SK-MEL-5 (cell line): ENCODE data around the gene PDIK1L. TPM values are rescaled to one million over a fixed set of nuclear protein-coding genes. Genes with fewer than 3 reads are reported as not detected.
A peak's percentile ranks its signal among the peaks of the same experiment; 100 is the strongest.
"Not testable (repeated sequence)": the region's sequence is repeated elsewhere in the genome, so short reads cannot be mapped to it uniquely, and the experiment has no call there.

Source experiments
- DNase-seq: peaks from one replicate; pipeline ENCODE4 v3.0.0-alpha.2; 2016; ENCODE audit warnings: low read depth, low spot score
- in situ Hi-C: cut with HindIII; loops from 2 replicates; pipeline ENCODE4 v1.10.0; 2016; ENCODE audit warnings: low sequenced_read_pairs, high pct_unique_total_duplicates, low pct_unique_long_range_greater_than_20kb
- total RNA-seq: library from RNA; depleted of rRNA; stranded (reverse); fragments of >200 nt; shearing (Covaris generic); gene quantifications from 2 replicates; pipeline ENCODE4 v1.2.3, GENCODE V29; 2014

PDIK1L gene
- total RNA-seq, 1 experiment from 2014 or later: 6.4 TPM

DNA sequence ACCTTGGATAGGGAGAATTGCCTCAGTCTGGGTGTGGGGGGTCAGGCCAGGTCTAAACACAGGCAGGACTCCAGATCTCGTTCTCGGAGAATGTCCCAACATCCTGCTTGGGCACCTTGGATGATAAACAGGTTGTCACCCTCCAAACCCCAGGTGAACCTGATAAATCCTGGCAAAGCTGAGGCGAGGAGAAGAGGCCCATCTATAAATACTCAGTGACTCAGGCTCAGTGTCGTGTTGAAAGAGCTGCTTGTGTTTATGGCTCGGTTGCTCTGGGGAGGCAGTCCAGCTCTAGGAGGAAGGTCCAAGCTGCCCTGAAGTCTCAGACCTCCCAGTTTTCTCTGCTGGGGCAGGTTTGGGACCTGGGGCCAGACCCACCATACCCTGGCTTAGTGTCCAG, 28.4 kb upstream of the PDIK1L start:
- no peak for DNase-seq
- in situ Hi-C loops: no loop called here

GRCh38 chr1:26084091-26084561, 27.5 kb upstream of the PDIK1L start:
- in situ Hi-C loops: no loop called here
- no peak for DNase-seq

GRCh38 chr1:26084844-26085243, 26.8 kb upstream of the PDIK1L start:
- in situ Hi-C loops: no loop called here
- no peak for DNase-seq

GRCh38 chr1:26089125-26089524, 22.5 kb upstream of the PDIK1L start:
- no peak for DNase-seq
- in situ Hi-C loops: no loop called here

DNA sequence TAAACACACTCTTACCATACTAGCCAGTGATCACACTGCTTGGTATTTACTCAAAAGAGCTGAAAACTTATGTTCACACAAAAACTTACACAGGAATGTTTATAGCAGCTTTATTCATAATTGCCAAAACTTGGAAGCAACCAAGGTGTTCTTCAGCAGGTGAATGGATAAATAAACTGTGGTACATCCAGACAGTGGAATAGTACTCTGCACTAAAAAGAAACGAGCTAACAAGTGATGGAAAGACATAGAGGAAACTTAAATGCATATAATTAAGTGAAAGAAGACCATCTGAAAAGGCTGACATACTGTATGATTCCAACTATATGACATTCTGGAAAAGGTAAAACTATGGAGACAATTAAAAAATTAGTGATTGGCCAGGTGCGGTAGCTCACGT, 20.7 kb upstream of the PDIK1L start:
- DNase-seq: no peak
- in situ Hi-C loops: no loop called here

GRCh38 chr1:26092422-26092821, 19.2 kb upstream of the PDIK1L start:
- no peak for DNase-seq
- in situ Hi-C loops: no loop called here

GRCh38 chr1:26093569-26093968, 18.1 kb upstream of the PDIK1L start:
- DNase-seq, in situ Hi-C loops: not testable (repeated sequence)

DNA sequence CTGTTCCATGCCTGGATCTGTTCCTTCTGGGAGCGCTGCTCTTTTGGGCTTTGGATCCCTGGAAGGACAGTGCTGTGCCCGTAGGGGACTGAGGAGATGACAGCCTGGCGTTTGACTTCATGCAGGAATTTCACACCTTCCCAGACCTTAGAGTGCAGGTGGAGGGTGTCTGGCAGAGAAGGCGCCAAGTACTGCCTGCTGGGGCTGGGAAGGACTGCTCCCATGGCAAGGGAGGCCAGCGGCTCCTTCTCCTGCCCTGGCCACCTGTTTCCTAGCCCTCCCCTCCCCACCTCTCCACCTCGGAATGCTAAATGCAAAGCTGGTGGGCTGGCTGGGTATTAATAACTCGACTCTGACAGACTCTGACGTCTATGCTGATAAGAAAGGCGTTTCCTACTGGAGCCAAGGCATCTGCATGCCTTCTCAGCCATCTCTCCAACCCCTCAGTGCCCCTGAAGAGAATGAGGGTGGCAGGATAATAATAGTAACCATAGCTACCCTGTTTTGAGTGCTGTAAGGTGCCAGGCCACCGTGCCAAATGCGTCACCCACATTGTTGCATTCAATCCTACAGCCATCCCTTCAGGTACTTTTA, 17.5 kb upstream of the PDIK1L start:
- in situ Hi-C loops: no loop called here
- no peak for DNase-seq

- in situ Hi-C loops: no loop called here
- peak; percentile 90 for DNase-seq
Observed at GRCh38 chr1:26094677-26095383, 16.8 kb upstream of the PDIK1L start.

- in situ Hi-C loops: no loop called here
- peak; percentile 83 for DNase-seq
Observed at GRCh38 chr1:26096471-26096870, 15.2 kb upstream of the PDIK1L start.

GRCh38 chr1:26097696-26098095, 13.9 kb upstream of the PDIK1L start:
- in situ Hi-C loops: no loop called here
- peak; percentile 30 for DNase-seq

GRCh38 chr1:26098602-26099001, 13.0 kb upstream of the PDIK1L start:
- DNase-seq: no peak
- in situ Hi-C loops: no loop called here

- DNase-seq: no peak
- in situ Hi-C loops: no loop called here
Observed at GRCh38 chr1:26099780-26100179, 11.8 kb upstream of the PDIK1L start.

DNA sequence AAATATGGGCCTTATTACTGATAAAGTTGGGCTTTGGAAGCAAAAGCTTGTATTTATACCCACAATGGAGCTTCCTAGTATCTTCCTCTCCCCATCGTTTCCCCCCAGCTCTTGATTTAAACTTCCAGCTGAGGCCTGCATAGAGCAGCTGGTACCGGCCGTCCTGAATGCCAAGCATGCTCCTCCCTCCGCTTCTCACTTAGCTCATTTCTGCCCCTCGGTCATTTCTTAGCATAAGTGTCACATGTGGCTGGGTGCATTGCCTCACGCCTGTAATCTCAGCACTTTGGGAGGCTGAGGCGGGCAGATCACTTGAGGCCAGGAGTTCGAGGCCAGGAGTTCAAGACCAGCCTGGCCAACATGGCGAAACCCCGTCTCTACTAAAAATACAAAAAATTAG, 11.4 kb upstream of the PDIK1L start:
- in situ Hi-C loops, DNase-seq: not testable (repeated sequence)

- no peak for DNase-seq
- in situ Hi-C loops: no loop called here
Observed at GRCh38 chr1:26102119-26102518, 9.5 kb upstream of the PDIK1L start.

DNA sequence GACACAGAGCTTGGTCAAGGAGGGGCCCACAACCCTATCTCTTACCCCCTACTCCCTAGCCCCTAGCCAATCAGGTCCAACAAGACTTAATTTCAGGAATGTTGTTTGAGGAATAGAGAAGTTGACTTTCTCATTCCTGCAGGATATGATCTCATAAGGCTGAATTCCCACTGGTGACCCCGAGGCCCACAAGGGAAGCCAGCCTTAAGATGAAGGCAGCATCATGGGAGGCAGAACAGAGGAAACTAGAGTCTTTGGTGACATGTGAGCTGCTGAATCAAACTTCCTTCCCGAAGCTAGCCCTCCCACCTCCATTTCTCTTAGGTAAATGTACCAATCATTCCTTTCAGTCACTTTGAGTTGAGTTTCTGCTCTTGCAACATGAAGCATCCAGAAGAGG, 9.1 kb upstream of the PDIK1L start:
- in situ Hi-C loops: no loop called here
- no peak for DNase-seq

GRCh38 chr1:26105226-26105548, 6.4 kb upstream of the PDIK1L start:
- DNase-seq, in situ Hi-C loops: not testable (repeated sequence)

- in situ Hi-C loops: no loop called here
- DNase-seq: no peak
Observed at GRCh38 chr1:26109229-26110164, 2.1 kb upstream of the PDIK1L start.
